Stimulated activated naive CD8-positive, alpha-beta T cell treated with anti-CD3 and anti-CD28 coated beads, Interleukin-15, amount 100 ng/mL, for 72 hours (primary cell): ENCODE measurements around the gene VAV2.
A peak's percentile ranks its signal among the peaks of the same experiment; 100 is the strongest.

Experiments
- ATAC-seq: fragments of 150-1000 bp; cut with Tn5 transposase; 2 replicates; pipeline ENCODE4 v1.10.0; 2021; ENCODE audit warnings: mild to moderate bottlenecking, moderate library complexity
- DNase-seq, 2 donors: peaks; one replicate each; pipeline ENCODE4 v3.0.0; 2021 to 2022
- H3K27ac Mint-ChIP-seq, 2 donors: one replicate each; pipeline ENCODE4 v1.8.0; 2022; ENCODE audit warnings: mild to moderate bottlenecking in 2 of 2, mixed read lengths in 2 of 2, moderate library complexity in 2 of 2
- H3K27me3 Mint-ChIP-seq: one replicate; pipeline ENCODE4 v1.8.0; 2022; ENCODE audit warnings: mixed read lengths
- H3K4me1 Mint-ChIP-seq: one replicate; pipeline ENCODE4 v1.8.0; 2022; ENCODE audit warnings: mild to moderate bottlenecking, mixed read lengths
- H3K4me3 Mint-ChIP-seq, 2 donors: one replicate each; pipeline ENCODE4 v1.8.0; 2022; ENCODE audit warnings: mild to moderate bottlenecking in 2 of 2, mixed read lengths in 2 of 2, moderate library complexity in 1 of 2
- H3K9me3 Mint-ChIP-seq, 2 donors: one replicate each; pipeline ENCODE4 v1.8.0; 2022; ENCODE audit warnings: mixed read lengths in 2 of 2

VAV2 gene

GRCh38 chr9:133886563-133887501, 105.3 kb downstream of the VAV2 start:
- Mint-ChIP-seq H3K9me3 (no peaks in the 10 kb centered on the region), H3K27me3 (no peaks in the 10 kb centered on the region), H3K4me1 (no peaks in the 10 kb centered on the region), H3K27ac (no peak overlapping the region), H3K4me3 (no peak overlapping the region)
- DNase-seq (no peak), ATAC-seq (no peak)

DNA sequence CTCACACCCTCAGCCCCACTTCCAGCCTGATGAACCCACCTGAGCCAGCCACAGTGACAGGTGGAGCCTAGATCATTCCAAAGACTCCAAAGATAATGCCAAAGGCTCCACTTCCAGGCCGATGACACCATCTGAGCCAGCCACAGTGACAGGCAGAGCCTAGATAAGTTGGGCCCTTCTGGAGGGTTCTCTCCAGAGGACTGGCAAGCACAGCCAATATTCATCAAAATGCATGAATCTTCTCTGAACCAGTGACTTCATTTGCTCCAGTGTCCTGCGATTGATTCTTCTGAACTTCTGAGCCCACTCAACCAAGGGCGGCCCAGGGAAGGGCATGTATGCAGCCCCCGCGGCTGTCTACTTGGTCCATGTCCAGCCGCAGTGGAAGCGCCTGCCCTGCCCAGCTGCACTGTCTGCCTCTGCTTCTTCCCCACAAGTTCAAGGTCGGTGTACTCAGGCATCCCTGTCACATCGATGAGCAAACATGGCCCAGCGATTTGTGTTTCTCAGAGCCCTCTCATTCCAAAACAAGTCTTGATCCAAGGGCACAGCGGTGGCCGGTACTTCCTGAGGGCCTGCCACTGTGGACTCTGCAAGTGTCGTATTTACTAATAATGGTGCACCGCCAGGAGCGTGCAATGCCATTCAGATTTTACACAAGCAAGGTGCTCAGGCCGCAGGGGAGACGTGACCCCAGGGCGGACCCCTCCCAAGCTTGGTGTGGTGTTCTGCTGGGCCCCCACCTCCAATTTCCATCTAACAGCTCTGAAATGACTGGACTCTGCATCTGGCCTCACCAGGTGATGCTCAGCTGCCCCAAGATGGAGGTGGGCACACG, 107.0 kb downstream of the VAV2 start:
- DNase-seq (no peak), ATAC-seq (no peak)
- no peaks in the 10 kb centered on the region for H3K27me3 Mint-ChIP-seq
- H3K4me3 Mint-ChIP-seq = no peak overlapping the region
- H3K4me1 Mint-ChIP-seq = no peaks in the 10 kb centered on the region
- H3K27ac Mint-ChIP-seq = no peak overlapping the region
- no peaks in the 10 kb centered on the region for H3K9me3 Mint-ChIP-seq

- no peaks in the 10 kb centered on the region for H3K9me3 Mint-ChIP-seq
- no peaks in the 10 kb centered on the region for H3K4me1 Mint-ChIP-seq
- no peak overlapping the region for H3K4me3 Mint-ChIP-seq
- no peak for DNase-seq
- no peaks in the 10 kb centered on the region for H3K27me3 Mint-ChIP-seq
- no peak overlapping the region for H3K27ac Mint-ChIP-seq
- no peak for ATAC-seq
Measured at GRCh38 chr9:133882849-133883755, 109.0 kb downstream of the VAV2 start.

GRCh38 chr9:133881671-133882381, 110.3 kb downstream of the VAV2 start:
- Mint-ChIP-seq H3K27ac (no peak overlapping the region), H3K4me1 (no peaks in the 10 kb centered on the region), H3K4me3 (no peak overlapping the region), H3K27me3 (no peaks in the 10 kb centered on the region), H3K9me3 (no peaks in the 10 kb centered on the region)
- DNase-seq (no peak), ATAC-seq (no peak)

GRCh38 chr9:133880851-133881661, 111.1 kb downstream of the VAV2 start:
- ATAC-seq = no peak
- Mint-ChIP-seq H3K9me3 (no peaks in the 10 kb centered on the region), H3K27ac (peak overlapping the region in 1 of 2 donors; percentile 38), H3K4me3 (no peak overlapping the region), H3K4me1 (no peaks in the 10 kb centered on the region), H3K27me3 (no peaks in the 10 kb centered on the region)
- no peak for DNase-seq

DNA sequence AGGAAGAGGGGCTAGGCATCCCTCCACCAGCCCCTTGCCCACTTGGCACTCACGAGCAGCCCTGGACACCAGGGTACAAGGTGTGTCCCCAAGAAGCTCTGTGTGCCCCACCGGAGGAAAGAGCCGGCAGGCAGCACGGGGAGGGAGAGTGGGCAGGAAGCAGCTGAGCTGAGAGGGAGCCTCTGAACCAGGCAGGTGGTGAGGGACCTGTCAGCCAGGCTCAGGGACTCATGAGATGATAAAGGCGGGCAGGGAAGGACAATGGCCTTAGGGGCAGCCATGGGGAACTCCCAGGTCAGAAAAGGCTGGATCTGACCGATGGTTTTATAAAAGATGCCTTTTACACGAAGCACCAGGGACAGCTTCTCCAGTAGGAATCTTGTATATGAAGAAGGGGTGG, 112.0 kb downstream of the VAV2 start:
- ATAC-seq (no peak), DNase-seq (no peak)
- Mint-ChIP-seq H3K4me3 (no peak overlapping the region), H3K27me3 (no peaks in the 10 kb centered on the region), H3K27ac (no peak overlapping the region), H3K9me3 (no peaks in the 10 kb centered on the region), H3K4me1 (no peaks in the 10 kb centered on the region)

- Mint-ChIP-seq H3K27ac (peak overlapping the region in 1 of 2 donors; percentile 88), H3K27me3 (no peaks in the 10 kb centered on the region), H3K4me1 (no peaks in the 10 kb centered on the region), H3K4me3 (no peak overlapping the region), H3K9me3 (no peaks in the 10 kb centered on the region)
- DNase-seq (no peak), ATAC-seq (no peak)
Measured at GRCh38 chr9:133879615-133880014, 112.5 kb downstream of the VAV2 start.

DNA sequence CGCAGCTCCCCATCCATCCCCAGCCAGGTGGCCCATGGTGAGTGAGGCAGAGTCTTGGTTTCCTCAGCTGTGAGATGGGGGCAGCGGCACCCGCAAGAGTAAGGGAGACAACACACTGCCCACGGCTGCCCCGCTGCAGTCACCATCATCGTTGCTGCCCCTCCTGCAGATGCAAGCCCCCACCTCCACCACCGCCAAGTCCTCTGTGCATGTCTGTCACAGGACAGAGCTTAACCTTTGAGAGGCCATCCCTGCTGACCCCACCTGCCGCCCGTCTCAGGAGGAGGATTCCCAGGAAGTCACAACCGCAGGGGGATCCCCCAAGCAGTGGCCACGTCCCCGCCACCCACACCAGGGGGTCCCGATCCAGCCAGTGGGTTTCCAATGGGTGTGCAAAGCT, 113.7 kb downstream of the VAV2 start:
- no peaks in the 10 kb centered on the region for H3K27me3 Mint-ChIP-seq
- ATAC-seq (no peak), DNase-seq (no peak)
- no peak overlapping the region for H3K4me3 Mint-ChIP-seq
- no peaks in the 10 kb centered on the region for H3K4me1 Mint-ChIP-seq
- H3K27ac Mint-ChIP-seq = no peak overlapping the region
- H3K9me3 Mint-ChIP-seq = no peaks in the 10 kb centered on the region

DNA sequence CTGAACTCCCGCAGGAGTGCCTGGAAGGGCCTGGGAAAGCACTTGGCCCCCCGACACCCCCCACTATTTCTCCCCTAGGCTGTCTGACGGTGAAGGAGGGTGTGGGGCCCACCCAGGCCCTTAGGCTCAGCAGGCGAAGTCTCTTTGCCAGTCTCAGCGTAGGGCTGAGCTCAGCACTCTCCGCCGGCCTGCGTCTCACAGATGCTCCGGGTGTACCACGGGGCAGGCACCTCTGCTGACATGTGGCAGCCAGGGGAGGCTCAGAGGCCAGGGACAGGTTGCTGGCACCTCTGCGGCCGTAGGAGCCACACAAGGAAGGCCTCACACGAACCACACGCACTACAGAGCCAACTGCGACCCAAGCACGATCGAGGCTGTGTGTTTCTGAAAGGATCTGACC, 114.2 kb downstream of the VAV2 start:
- H3K27me3 Mint-ChIP-seq = no peaks in the 10 kb centered on the region
- H3K27ac Mint-ChIP-seq = no peak overlapping the region
- no peak for DNase-seq
- H3K9me3 Mint-ChIP-seq = no peaks in the 10 kb centered on the region
- ATAC-seq = no peak
- no peaks in the 10 kb centered on the region for H3K4me1 Mint-ChIP-seq
- no peak overlapping the region for H3K4me3 Mint-ChIP-seq

DNA sequence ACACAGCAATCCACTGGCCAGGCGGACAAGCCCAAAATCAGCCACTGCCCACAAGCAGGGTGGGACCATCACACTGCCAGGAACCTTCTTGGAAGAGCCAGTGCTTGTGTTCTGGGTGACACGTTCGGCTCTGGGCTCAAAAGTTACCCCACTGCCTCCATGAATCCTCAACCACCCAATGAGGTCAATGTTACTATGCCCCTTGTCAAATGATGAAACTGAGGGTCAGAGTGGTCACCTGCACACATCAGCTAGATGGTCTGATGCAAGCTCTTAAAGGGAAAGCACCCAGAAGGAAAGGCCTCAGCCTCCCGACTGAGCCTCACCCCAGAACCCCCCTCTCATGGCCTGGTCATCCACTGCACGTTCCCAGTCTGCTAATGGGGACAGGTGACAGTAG, 114.8 kb downstream of the VAV2 start:
- Mint-ChIP-seq H3K4me1 (no peaks in the 10 kb centered on the region), H3K9me3 (no peaks in the 10 kb centered on the region), H3K27me3 (no peaks in the 10 kb centered on the region), H3K27ac (no peak overlapping the region), H3K4me3 (no peak overlapping the region)
- ATAC-seq = no peak
- no peak for DNase-seq

DNA sequence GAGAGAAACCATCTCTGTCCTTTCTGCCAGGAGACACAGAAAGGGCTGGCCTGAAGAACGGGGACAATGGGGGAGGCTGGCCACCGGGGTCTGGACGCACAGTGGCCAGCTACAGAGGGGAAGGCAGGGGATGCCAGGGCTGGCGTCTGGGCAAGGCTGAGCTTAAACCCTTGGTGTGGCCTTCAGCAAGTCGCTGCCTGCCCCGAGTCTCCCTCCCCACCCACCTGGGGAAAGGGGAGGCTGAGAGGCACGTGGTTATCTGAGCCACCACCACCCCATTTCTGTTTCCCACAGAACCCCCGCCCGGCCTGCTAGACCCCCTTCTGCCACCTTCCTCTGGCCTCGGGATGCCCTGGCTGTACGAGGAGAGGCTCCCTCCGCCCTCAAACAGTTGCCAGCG, 115.3 kb downstream of the VAV2 start:
- H3K27me3 Mint-ChIP-seq = no peaks in the 10 kb centered on the region
- no peak overlapping the region for H3K27ac Mint-ChIP-seq
- no peak for DNase-seq
- no peaks in the 10 kb centered on the region for H3K9me3 Mint-ChIP-seq
- no peaks in the 10 kb centered on the region for H3K4me1 Mint-ChIP-seq
- H3K4me3 Mint-ChIP-seq = no peak overlapping the region
- ATAC-seq = no peak

GRCh38 chr9:133876144-133876543, 116.0 kb downstream of the VAV2 start:
- H3K27ac Mint-ChIP-seq = no peak overlapping the region
- no peak for ATAC-seq
- no peak for DNase-seq
- no peaks in the 10 kb centered on the region for H3K4me1 Mint-ChIP-seq
- H3K27me3 Mint-ChIP-seq = no peaks in the 10 kb centered on the region
- H3K4me3 Mint-ChIP-seq = no peak overlapping the region
- no peaks in the 10 kb centered on the region for H3K9me3 Mint-ChIP-seq

DNA sequence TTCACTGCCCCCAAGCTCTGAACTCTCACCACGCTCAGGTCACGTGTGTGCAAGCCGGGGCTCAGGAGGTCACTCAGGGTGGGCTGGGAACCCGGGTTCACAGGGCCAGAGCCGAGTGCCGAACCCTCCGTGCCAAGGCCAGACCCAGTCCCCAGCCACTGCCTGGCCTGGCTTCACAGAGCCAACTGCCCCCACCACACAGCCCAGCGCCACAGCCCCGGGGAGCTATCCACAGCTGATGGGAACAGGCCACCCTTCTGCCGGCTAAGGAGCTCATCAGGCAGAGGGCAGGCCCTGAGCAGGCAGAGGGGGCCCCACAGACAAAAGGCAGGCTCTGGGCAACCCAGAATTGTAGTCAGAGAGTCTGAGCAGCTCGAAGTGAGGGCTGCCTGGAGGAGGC, 117.0 kb downstream of the VAV2 start:
- peaks cover 5% of the 10 kb centered on the region for H3K27me3 Mint-ChIP-seq
- H3K4me1 Mint-ChIP-seq = peaks cover 5% of the 10 kb centered on the region
- H3K9me3 Mint-ChIP-seq = no peaks in the 10 kb centered on the region
- ATAC-seq (no peak), DNase-seq (no peak)
- no peak overlapping the region for H3K4me3 Mint-ChIP-seq
- no peak overlapping the region for H3K27ac Mint-ChIP-seq

GRCh38 chr9:133874659-133875058, 117.5 kb downstream of the VAV2 start:
- Mint-ChIP-seq H3K27me3 (peaks cover 10% of the 10 kb centered on the region), H3K4me1 (peaks cover 9% of the 10 kb centered on the region), H3K9me3 (no peaks in the 10 kb centered on the region), H3K4me3 (no peak overlapping the region), H3K27ac (no peak overlapping the region)
- ATAC-seq (no peak), DNase-seq (no peak)
